PFSK-1 (cell line): ENCODE measurements around the gene FGD4.

Experiments
- POLR2AphosphoS5 ChIP-seq: IDR thresholded peaks from 2 replicates; pipeline ENCODE4 v1.6.1; 2012; ENCODE audit warnings: low read depth, mild to moderate bottlenecking, control low read depth, low read length, moderate library complexity
- SIN3A ChIP-seq: IDR thresholded peaks from 2 replicates; pipeline ENCODE4 v1.6.1; 2012; ENCODE audit warnings: mild to moderate bottlenecking, low read length, moderate library complexity, borderline replicate concordance; ENCODE audit not compliant: insufficient read depth
- TAF1 ChIP-seq: IDR thresholded peaks from 2 replicates; pipeline ENCODE4 v1.6.1; 2012; ENCODE audit warnings: low read length, control low read depth, borderline replicate concordance; ENCODE audit not compliant: insufficient read depth
- TF ChIP-seq, protein P1 (sequence below), 2 experiments: IDR thresholded peaks; 2 replicates each; pipeline versions ENCODE4 v1.6.1 to v1.8.0; 2011 to 2012; ENCODE audit warnings: low read depth in 2 of 2, low read length in 2 of 2, control low read depth in 1 of 2, inconsistent platforms in 1 of 2, mild to moderate bottlenecking in 1 of 2, moderate library complexity in 1 of 2; ENCODE audit not compliant: insufficient read depth in 1 of 2

DNA sequence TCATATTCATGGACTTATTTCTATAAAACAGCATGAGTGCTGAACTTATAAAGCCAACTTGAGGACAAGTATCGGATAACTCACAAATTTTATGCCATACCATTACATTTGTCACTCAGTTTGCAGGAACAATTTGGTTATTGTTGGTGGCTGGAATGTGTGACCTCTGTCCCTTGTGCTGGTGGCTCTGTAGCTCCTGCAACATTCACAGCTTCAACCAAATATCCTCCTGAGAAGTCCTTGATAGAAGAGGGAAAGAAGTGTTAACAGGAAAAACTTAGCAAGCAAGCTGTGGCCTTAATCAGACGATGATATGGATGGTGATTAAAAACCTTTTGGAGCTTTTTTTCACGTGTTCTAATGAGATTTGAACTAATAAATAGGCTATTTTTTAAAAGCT lies 218.8 kb downstream of the FGD4 start:
- TF ChIP-seq SIN3A (no peak), POLR2AphosphoS5 (no peak), TAF1 (no peak)
- TF ChIP-seq, protein P1, sequence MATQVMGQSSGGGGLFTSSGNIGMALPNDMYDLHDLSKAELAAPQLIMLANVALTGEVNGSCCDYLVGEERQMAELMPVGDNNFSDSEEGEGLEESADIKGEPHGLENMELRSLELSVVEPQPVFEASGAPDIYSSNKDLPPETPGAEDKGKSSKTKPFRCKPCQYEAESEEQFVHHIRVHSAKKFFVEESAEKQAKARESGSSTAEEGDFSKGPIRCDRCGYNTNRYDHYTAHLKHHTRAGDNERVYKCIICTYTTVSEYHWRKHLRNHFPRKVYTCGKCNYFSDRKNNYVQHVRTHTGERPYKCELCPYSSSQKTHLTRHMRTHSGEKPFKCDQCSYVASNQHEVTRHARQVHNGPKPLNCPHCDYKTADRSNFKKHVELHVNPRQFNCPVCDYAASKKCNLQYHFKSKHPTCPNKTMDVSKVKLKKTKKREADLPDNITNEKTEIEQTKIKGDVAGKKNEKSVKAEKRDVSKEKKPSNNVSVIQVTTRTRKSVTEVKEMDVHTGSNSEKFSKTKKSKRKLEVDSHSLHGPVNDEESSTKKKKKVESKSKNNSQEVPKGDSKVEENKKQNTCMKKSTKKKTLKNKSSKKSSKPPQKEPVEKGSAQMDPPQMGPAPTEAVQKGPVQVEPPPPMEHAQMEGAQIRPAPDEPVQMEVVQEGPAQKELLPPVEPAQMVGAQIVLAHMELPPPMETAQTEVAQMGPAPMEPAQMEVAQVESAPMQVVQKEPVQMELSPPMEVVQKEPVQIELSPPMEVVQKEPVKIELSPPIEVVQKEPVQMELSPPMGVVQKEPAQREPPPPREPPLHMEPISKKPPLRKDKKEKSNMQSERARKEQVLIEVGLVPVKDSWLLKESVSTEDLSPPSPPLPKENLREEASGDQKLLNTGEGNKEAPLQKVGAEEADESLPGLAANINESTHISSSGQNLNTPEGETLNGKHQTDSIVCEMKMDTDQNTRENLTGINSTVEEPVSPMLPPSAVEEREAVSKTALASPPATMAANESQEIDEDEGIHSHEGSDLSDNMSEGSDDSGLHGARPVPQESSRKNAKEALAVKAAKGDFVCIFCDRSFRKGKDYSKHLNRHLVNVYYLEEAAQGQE (IDR thresholded peaks at IDR 0.05; ENCODE audit: insufficient read depth in 1 of 2, low read depth in 2 of 2, low read length in 2 of 2) = no peak
